ENCODE measurements around the gene ZBTB26. TPM values are rescaled to one million over a fixed set of nuclear protein-coding genes. Genes with fewer than 3 reads are reported as not detected.

Gene ZBTB26
- polyA plus RNA-seq, 1 donor from 2014 or later: 8.5 TPM

DNA sequence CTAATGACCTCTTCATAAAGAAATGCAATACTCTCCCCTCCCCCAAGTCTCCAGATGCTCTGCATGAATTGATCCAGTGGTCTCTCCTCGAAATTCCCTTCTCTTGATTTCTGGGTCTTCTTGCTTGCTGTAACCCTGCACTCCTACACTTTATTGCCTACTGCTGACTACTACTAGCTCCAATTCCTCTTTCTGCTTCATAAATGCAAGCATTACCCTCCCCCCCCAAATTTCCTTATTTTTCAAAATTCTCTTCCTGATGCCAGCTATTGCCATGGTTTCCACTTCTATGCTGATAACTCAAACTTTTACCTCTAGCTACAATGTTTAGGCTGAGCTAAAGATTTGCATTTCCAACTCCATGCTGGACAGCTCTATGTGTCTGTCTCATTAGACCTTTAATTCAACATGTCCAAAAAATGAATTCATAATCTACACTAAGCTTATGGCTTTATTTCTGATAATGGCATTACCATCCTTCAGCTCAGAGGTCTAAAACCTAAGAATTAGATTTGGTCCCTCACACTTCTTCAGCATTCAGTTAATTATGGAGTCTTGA is 1.4 kb downstream of the ZBTB26 start:
- peaks cover 63% of the 10 kb centered on the region for H3K79me2 ChIP-seq (replicated peaks; ENCODE audit: insufficient read depth, low read length)
- peak overlapping the region; percentile 97 for H3K4me2 ChIP-seq (ENCODE audit: low read length)
- H3K9me3 ChIP-seq (ENCODE audit: low read length): no peaks in the 10 kb centered on the region
- H3K36me3 ChIP-seq (ENCODE audit: insufficient read depth, low read length): no peaks in the 10 kb centered on the region
- TF ChIP-seq MXI1 (conservative IDR thresholded peaks at IDR 0.05; ENCODE audit: poor library complexity, severe bottlenecking): no peak
- no peak for TF ChIP-seq POLR2AphosphoS5 (IDR thresholded peaks at IDR 0.05)
- TF ChIP-seq TAF1 (IDR thresholded peaks at IDR 0.05; ENCODE audit: low read depth): no peak
- H3K4me3 ChIP-seq (ENCODE audit: low read length): peak overlapping the region; percentile 96
- H3F3A ChIP-seq (ENCODE audit: insufficient read depth, low read length, poor library complexity, severe bottlenecking): no peaks in the 10 kb centered on the region
- no peak overlapping the region for H2AFZ ChIP-seq (ENCODE audit: low read depth, low read length)
- H3K27me3 ChIP-seq (ENCODE audit: insufficient read depth, low read depth, low read length): no peaks in the 10 kb centered on the region
- H3K9ac ChIP-seq (ENCODE audit: low read length): peak overlapping the region; percentile 95
- no peaks in the 10 kb centered on the region for H3K9me2 ChIP-seq (ENCODE audit: insufficient read depth, low read length)
- H3K27ac ChIP-seq (ENCODE audit: low read length): no peak overlapping the region
- H4K20me1 ChIP-seq (ENCODE audit: insufficient read depth): no peaks in the 10 kb centered on the region

DNA sequence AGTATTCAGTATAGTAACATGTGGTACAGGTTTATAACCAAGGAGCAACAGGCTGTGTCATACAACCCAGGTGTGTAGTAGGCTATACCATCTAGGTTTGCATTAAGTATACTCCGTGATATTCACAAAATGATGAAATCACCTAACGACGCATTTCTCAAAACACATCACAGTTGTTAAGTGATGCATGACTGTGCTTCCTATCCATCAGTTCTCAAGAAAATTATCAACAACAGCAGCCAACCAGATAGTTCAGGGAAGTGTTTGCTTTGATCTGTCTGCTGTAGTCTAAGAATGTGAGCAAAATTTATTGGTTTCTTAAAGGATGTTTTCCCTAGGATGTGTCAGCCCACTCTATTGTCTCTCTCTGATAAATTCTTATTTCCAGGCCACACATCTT is 7.4 kb downstream of the ZBTB26 start:
- Histone ChIP-seq H3F3A (ENCODE audit: insufficient read depth, low read length, poor library complexity, severe bottlenecking) (no peaks in the 10 kb centered on the region), H3K9me2 (ENCODE audit: insufficient read depth, low read length) (no peaks in the 10 kb centered on the region), H2AFZ (ENCODE audit: low read depth, low read length) (no peak overlapping the region), H3K4me3 (ENCODE audit: low read length) (no peak overlapping the region), H3K27me3 (ENCODE audit: insufficient read depth, low read depth, low read length) (no peaks in the 10 kb centered on the region), H3K9ac (ENCODE audit: low read length) (no peak overlapping the region), H3K4me2 (ENCODE audit: low read length) (no peak overlapping the region), H3K9me3 (ENCODE audit: low read length) (no peaks in the 10 kb centered on the region), H3K79me2 (replicated peaks; ENCODE audit: insufficient read depth, low read length) (peaks cover 22% of the 10 kb centered on the region), H3K36me3 (ENCODE audit: insufficient read depth, low read length) (no peaks in the 10 kb centered on the region), H3K27ac (ENCODE audit: low read length) (no peak overlapping the region), H4K20me1 (ENCODE audit: insufficient read depth) (no peaks in the 10 kb centered on the region)
- no peak for TF ChIP-seq RAD21 (conservative IDR thresholded peaks at IDR 0.05)
- TF ChIP-seq, protein P1, sequence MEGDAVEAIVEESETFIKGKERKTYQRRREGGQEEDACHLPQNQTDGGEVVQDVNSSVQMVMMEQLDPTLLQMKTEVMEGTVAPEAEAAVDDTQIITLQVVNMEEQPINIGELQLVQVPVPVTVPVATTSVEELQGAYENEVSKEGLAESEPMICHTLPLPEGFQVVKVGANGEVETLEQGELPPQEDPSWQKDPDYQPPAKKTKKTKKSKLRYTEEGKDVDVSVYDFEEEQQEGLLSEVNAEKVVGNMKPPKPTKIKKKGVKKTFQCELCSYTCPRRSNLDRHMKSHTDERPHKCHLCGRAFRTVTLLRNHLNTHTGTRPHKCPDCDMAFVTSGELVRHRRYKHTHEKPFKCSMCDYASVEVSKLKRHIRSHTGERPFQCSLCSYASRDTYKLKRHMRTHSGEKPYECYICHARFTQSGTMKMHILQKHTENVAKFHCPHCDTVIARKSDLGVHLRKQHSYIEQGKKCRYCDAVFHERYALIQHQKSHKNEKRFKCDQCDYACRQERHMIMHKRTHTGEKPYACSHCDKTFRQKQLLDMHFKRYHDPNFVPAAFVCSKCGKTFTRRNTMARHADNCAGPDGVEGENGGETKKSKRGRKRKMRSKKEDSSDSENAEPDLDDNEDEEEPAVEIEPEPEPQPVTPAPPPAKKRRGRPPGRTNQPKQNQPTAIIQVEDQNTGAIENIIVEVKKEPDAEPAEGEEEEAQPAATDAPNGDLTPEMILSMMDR (IDR thresholded peaks at IDR 0.05; ENCODE audit: poor library complexity, severe bottlenecking): no peak
- TF ChIP-seq MXI1 (conservative IDR thresholded peaks at IDR 0.05; ENCODE audit: poor library complexity, severe bottlenecking): no peak

DNA sequence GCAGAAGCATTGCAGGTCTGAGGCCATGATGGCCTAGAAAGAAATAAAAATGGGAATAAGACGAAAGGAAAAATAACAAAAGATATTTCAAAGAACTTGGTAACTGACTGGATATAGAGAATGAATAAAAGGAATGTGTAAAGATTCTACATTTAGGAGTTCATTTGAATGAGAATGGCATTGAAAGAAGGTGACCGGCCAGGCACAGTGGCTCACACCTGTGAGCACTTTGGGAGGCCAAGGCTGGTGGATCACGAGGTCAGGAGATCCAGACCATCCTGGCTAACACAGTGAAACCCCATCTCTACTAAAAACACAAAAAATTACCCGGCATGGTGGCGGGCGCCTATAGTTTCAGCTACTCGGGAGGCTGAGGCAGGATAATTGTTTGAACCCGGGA is 8.6 kb downstream of the ZBTB26 start:
- Histone ChIP-seq H3K9ac (ENCODE audit: low read length) (no peak overlapping the region), H3K27me3 (ENCODE audit: insufficient read depth, low read depth, low read length) (no peaks in the 10 kb centered on the region), H3K9me2 (ENCODE audit: insufficient read depth, low read length) (no peaks in the 10 kb centered on the region), H3K36me3 (ENCODE audit: insufficient read depth, low read length) (no peaks in the 10 kb centered on the region), H2AFZ (ENCODE audit: low read depth, low read length) (no peak overlapping the region), H3K4me3 (ENCODE audit: low read length) (no peak overlapping the region), H3K9me3 (ENCODE audit: low read length) (no peaks in the 10 kb centered on the region), H3F3A (ENCODE audit: insufficient read depth, low read length, poor library complexity, severe bottlenecking) (no peaks in the 10 kb centered on the region), H4K20me1 (ENCODE audit: insufficient read depth) (no peaks in the 10 kb centered on the region), H3K27ac (ENCODE audit: low read length) (no peak overlapping the region), H3K4me2 (ENCODE audit: low read length) (no peak overlapping the region), H3K79me2 (replicated peaks; ENCODE audit: insufficient read depth, low read length) (peaks cover 12% of the 10 kb centered on the region)
- TF ChIP-seq EZH2 (IDR thresholded peaks at IDR 0.05; ENCODE audit: borderline replicate concordance, insufficient read depth, low read length, poor library complexity, severe bottlenecking) (no peak), EP300 (conservative IDR thresholded peaks at IDR 0.05; ENCODE audit: poor library complexity, severe bottlenecking) (no peak)

DNA sequence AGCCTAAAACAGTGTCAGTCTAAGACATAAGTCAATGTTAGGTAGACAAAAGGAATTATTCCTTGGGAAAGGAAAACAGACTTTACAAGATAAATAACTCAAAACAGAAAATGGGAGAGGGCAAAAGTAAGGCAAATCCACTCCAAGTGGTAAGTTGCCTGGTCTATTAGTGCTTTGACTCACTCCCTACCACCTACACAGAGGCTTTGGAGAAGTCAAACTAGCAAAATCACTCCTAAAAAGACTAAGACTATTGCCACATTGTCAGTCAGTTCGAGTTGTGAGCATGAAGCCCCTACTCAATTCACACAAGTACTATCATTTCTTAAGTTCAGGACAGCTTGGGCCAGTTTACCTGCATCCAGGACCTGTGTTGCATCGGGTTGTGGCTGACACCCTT is 13.0 kb downstream of the ZBTB26 start:
- Histone ChIP-seq H3K27me3 (ENCODE audit: insufficient read depth, low read depth, low read length) (no peaks in the 10 kb centered on the region), H3K36me3 (ENCODE audit: insufficient read depth, low read length) (no peaks in the 10 kb centered on the region)

More for the DNA sequence above, 13.0 kb downstream of the ZBTB26 start:
- H4K20me1 ChIP-seq (ENCODE audit: insufficient read depth): no peaks in the 10 kb centered on the region
- no peak overlapping the region for H3K9ac ChIP-seq (ENCODE audit: low read length)
- H3F3A ChIP-seq (ENCODE audit: insufficient read depth, low read length, poor library complexity, severe bottlenecking): no peaks in the 10 kb centered on the region
- H3K9me3 ChIP-seq (ENCODE audit: low read length): no peaks in the 10 kb centered on the region
- H3K9me2 ChIP-seq (ENCODE audit: insufficient read depth, low read length): no peaks in the 10 kb centered on the region
- no peak overlapping the region for H2AFZ ChIP-seq (ENCODE audit: low read depth, low read length)
- TF ChIP-seq, protein P2, sequence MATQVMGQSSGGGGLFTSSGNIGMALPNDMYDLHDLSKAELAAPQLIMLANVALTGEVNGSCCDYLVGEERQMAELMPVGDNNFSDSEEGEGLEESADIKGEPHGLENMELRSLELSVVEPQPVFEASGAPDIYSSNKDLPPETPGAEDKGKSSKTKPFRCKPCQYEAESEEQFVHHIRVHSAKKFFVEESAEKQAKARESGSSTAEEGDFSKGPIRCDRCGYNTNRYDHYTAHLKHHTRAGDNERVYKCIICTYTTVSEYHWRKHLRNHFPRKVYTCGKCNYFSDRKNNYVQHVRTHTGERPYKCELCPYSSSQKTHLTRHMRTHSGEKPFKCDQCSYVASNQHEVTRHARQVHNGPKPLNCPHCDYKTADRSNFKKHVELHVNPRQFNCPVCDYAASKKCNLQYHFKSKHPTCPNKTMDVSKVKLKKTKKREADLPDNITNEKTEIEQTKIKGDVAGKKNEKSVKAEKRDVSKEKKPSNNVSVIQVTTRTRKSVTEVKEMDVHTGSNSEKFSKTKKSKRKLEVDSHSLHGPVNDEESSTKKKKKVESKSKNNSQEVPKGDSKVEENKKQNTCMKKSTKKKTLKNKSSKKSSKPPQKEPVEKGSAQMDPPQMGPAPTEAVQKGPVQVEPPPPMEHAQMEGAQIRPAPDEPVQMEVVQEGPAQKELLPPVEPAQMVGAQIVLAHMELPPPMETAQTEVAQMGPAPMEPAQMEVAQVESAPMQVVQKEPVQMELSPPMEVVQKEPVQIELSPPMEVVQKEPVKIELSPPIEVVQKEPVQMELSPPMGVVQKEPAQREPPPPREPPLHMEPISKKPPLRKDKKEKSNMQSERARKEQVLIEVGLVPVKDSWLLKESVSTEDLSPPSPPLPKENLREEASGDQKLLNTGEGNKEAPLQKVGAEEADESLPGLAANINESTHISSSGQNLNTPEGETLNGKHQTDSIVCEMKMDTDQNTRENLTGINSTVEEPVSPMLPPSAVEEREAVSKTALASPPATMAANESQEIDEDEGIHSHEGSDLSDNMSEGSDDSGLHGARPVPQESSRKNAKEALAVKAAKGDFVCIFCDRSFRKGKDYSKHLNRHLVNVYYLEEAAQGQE (IDR thresholded peaks at IDR 0.05; ENCODE audit: borderline replicate concordance): no peak
- TF ChIP-seq POLR2AphosphoS5 (IDR thresholded peaks at IDR 0.05) (no peak), MXI1 (conservative IDR thresholded peaks at IDR 0.05; ENCODE audit: poor library complexity, severe bottlenecking) (no peak), EP300 (conservative IDR thresholded peaks at IDR 0.05; ENCODE audit: poor library complexity, severe bottlenecking) (no peak), TAF1 (IDR thresholded peaks at IDR 0.05; ENCODE audit: low read depth) (no peak), EZH2 (IDR thresholded peaks at IDR 0.05; ENCODE audit: borderline replicate concordance, insufficient read depth, low read length, poor library complexity, severe bottlenecking) (no peak), SMC3 (conservative IDR thresholded peaks at IDR 0.05; ENCODE audit: poor library complexity) (no peak), RAD21 (conservative IDR thresholded peaks at IDR 0.05) (no peak)
- TF ChIP-seq, protein P1 (IDR thresholded peaks at IDR 0.05; ENCODE audit: poor library complexity, severe bottlenecking): no peak
- peaks cover 6% of the 10 kb centered on the region for H3K79me2 ChIP-seq (replicated peaks; ENCODE audit: insufficient read depth, low read length)
- H3K4me3 ChIP-seq (ENCODE audit: low read length): no peak overlapping the region
- H3K27ac ChIP-seq (ENCODE audit: low read length): no peak overlapping the region
- no peak overlapping the region for H3K4me2 ChIP-seq (ENCODE audit: low read length)

Measured in neural cell (in vitro differentiated cells).